GM19467 (cell line): ENCODE data around the gene TEX52.
"Not testable (repeated sequence)": the region's sequence is repeated elsewhere in the genome, so short reads cannot be mapped to it uniquely, and the experiment has no call there.

ENCODE experiments used
- ATAC-seq: cut with Tn5 transposase; IDR thresholded peaks from one replicate; pipeline ENCODE4 v1.9.1; 2021; ENCODE audit warnings: mild to moderate bottlenecking, moderate library complexity; ENCODE audit not compliant: unreplicated experiment

TEX52 gene

DNA sequence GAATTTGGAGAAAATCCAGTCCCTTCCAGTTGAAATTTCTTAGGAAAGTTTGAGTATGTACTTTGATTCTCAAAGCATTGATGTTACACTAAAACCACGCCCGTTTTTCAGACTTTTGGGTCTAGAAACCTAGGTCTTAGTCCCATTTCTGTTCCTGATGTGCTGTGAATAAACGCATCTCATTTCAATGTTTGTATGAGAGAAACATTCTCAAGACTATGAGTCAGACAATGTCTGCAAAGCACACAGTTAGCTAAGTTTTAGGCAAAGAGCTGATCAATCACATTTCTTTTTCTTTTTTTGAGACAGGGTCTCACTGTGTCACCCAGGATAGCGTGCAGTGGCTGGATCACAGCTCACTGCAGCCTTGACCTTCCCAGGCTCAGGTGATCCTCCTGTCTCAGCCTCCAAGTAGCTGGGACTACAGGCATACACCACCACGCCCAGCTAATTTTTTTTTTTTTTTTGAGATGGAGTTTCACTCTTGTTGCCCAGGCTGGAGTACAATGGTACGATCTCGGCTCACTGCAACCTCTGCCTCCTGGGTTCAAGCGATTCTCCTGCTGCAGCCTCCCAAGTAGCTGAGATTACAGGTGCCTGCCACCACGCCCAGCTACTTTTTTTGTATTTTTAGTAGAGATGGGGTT is 12.3 kb upstream of the TEX52 start:
- ATAC-seq, result not testable (repeated sequence)

DNA sequence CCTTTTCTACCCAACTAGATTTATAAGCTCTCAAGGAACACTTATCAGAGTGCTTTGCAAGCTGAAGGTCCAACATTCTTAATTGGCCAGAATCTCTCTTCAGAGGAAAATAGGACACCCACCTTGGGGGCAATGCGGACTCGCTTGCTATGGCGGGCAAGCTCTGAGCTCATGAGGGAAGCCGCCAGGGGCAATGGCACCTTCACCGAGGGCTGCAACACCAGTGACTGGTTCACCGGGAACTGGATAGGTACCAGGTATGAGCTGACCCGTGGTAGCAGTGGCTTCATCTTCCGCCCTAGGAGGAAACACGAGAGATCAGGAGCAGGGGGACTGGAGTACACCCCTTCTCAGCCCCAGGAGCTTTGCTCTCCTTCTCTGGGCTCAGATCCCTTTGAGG is 7.4 kb upstream of the TEX52 start:
- no peak for ATAC-seq

DNA sequence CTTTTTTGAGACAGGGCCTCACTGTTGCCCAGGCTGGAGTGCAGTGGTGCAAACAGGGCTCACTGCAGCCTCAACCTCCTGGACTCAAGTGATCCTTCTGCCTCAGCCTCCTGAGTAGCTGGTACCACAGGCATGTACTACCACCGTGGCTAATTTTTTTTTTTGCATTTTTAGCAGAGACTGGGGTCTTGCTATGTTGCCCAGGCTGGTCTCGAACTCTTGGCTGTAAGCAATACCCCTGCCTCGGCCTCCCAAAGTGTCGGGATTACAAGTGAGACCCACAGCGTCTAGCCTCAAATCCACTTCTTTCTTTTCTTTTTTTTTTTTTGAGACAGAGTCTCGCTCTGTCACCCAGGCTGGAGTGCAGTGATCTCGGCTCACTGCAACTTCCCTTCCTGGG is 6.6 kb upstream of the TEX52 start:
- not testable (repeated sequence) for ATAC-seq

GRCh38 chr12:2862876-2863275 is 6.0 kb upstream of the TEX52 start:
- ATAC-seq, result no peak

- no peak for ATAC-seq
These were observed 3.3 kb upstream of the TEX52 start for GRCh38 chr12:2860170-2860569.

GRCh38 chr12:2858944-2859421 is 2.1 kb upstream of the TEX52 start:
- ATAC-seq, result no peak

- no peak for ATAC-seq
These were observed 1.5 kb upstream of the TEX52 start for GRCh38 chr12:2858334-2858733.

GRCh38 chr12:2857576-2857975 is 737 bp upstream of the TEX52 start:
- no peak for ATAC-seq

- no peak for ATAC-seq
These were observed 788 bp downstream of the TEX52 start for GRCh38 chr12:2856051-2856450.

DNA sequence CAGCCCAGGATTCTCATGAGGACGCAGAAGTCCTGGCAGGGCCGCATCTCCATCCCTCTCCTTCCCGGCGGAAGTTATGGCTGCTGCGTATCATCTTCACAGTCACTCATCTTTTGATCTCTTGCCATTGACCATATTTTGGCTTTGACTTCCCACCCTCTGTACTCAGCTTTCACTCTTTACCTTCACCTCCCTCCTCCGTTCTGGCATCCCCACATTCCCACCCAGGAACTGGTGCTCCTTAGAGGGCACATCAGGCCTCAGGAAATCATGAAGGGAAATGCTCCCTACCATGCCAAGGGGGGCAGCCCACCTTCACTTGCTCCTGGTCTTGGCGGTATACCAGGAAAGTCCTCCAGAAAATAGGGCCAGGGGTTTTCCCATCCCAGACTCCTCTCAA is 1.3 kb downstream of the TEX52 start:
- no peak for ATAC-seq

GRCh38 chr12:2854669-2855453 is 2.0 kb downstream of the TEX52 start:
- ATAC-seq, result no peak

DNA sequence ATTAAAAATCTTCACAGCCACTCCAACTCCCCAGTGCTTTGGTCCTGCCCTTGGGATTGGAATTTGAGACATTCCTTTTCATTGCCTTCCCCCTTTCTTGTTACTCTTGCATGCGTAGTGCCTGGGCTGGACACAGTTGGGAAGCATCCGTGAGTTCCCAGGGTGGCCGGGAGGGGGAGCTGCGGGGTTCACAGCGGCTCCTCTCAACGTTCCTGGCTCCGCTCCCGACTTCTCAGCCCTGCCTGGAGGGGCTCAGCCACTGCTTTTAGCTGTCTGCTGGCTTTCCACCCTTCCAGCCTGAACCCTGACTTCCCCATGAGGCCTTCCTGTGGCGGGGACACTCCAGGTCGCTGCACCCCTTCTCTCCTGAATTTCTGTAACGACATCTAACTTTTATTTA is 3.2 kb downstream of the TEX52 start:
- no peak for ATAC-seq

DNA sequence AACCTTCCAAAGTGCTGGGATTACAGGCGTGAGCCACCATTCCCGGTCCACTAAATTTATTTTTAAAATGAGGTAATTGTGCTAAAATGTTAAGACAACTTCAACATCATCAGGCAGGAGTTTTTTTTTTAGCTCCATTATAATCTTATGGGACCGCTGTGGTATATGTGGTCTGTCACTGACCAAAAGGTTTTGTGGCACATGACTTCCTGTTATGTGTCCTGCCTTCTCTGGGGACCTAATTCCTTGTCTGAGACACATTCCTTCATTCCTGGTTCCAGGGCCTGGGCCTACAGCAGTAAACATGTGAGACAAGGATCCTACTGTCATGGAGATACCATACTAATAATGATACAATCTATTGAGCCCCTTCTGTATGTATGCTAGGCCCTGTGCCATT is 4.9 kb downstream of the TEX52 start:
- ATAC-seq, result no peak

DNA sequence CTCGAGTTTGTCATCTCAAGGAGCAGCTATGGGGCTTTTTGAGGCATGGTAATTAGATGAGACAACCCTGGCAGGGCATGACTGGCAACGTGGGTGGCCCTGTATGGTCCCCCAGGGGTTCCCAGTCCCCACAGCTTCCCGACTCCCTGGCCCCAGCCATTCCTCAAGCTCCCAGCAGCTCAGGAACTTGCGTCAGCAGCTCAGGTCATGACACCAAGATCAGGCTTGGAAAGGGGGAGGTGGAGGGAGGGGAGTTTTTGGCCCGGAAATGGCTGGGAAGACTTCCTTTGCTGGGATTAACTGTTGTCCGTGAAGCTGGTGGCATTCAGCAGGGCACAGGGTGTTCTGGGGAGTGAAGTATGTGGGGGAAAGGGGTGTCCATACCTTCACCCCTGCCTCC is 11.6 kb downstream of the TEX52 start:
- ATAC-seq, result no peak

DNA sequence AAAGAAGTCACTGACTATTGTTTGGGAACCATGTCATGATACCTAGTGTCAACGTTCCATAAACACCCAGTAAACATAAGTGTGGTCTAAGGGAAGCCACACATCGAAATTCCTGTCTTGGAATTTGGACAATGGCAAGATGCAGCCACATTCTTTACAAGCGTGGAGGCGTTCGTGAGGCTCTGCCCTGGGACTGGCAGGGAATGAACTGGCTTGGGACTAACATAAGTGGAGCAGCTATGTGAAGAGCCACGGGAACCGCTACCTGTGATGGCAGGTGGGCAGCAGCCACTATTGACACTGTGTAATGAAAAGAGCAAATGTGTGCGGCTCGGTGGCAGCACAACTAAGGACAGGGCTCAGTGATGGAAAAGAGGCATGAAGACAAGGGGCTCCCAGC is 12.1 kb downstream of the TEX52 start:
- ATAC-seq, result no peak

DNA sequence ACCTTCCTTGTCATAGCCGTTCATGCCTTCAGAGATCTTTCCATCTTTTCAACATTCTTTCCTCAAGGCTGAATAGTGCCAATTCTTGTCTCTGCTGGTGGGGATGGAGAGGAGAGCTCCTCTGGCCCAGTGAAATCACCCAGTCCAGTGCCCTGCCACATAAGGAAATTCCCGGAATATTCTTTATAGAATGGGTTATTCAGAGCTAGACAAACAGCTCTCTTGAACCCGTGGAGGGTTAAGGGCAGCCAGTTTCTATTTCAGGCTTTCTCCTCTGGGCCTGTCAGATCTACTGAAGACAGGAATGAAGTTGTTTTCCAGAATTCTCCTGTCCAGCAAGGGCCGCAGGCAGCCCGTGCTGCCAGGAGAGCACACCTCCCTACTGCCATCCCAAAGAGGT is 13.9 kb downstream of the TEX52 start:
- no peak for ATAC-seq

- ATAC-seq, result no peak
These were observed 15.7 kb downstream of the TEX52 start for GRCh38 chr12:2841056-2841650.

DNA sequence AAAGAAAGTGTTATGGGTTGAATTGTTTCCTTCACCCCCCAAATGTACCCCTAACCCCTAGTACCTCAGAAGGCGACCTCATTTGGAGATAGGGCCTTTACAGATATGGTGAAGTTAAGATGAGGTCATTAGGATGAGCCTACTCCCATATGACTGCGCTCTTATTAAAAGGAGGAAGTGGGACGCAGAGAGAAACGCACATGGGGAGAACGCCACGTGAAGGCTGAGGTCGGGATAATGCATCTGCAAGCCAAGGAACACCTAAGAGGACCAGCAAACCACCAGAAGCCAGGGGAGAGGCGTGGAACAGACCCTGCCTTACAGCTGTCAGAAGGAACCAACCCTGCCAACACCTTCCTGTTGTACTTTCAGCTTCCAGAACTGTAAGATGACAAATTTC is 20.3 kb downstream of the TEX52 start:
- ATAC-seq, result no peak

- no peak for ATAC-seq
These were observed 21.0 kb downstream of the TEX52 start for GRCh38 chr12:2835691-2836403.

DNA sequence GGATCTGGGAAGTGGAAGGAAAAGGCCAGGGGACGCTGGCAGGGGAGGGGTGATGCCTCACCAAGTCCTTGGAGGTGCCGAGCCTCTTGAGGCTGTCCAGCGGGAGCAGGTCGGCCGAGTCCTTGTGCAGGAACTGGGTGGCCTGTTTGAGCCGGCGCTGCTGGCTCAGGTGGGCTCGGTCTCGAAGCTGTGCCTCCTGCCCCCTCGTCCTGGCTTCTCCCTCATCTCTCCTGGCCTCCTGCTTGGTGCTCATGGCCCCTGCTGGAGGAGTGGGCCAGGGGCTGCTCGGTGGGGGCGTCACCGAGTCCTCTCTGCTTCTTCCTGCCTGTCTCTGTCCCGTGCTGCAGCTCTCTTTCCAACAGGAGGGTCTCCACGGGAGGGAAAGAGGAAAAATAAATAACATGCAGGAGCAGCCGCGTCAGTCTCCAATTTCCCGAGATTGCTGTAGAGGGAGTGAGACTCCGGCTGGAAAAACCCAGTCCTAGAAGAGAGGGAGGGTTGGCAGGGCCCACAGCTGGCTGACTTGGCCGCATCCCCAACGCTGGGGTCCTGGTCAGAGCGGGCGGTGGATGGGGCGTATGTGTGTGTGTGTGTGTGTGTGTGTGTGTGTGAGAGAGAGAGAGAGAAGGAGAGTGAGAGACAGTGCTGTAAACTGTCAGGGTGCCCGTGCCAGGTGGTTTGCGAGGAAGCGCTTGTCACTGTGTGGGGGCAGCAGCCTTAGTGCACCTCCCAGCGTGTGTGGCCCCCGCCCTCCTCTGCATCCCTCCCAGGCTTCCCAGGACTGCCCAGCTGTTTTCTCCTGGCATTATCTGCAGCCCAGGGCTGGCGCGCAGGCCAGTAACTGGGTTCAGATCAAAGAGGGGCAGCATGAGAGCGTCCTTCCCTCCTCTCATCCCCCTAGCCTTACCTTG is 22.0 kb downstream of the TEX52 start, which contains the start of gene NRIP2:
Gene NRIP2 (minus strand): TSS at position 455 of the 911 bp plus-strand sequence. CDS start 52 bp downstream, at position 403.
- ATAC-seq, result no peak
